Endodermal cell (in vitro differentiated cells): Measurements from ENCODE around the gene GATA2. TPM values are rescaled to one million over a fixed set of nuclear protein-coding genes. Genes with fewer than 3 reads are reported as not detected.

Experiments used
- DNase-seq: peaks from one replicate; pipeline ENCODE4 v3.0.0-alpha.2; 2017
- H3K27ac ChIP-seq: 2 replicates; pipeline ENCODE4 v1.5.1; 2013; ENCODE audit warnings: mild to moderate bottlenecking, low read depth, low read length, moderate library complexity
- H3K27me3 ChIP-seq: 2 replicates; pipeline ENCODE4 v1.6.1; 2013; ENCODE audit warnings: mild to moderate bottlenecking, low read length, moderate library complexity; ENCODE audit not compliant: insufficient read depth, control insufficient read depth, poor library complexity, severe bottlenecking
- H3K36me3 ChIP-seq: 2 replicates; pipeline ENCODE4 v1.7.0; 2013; ENCODE audit warnings: mild to moderate bottlenecking, low read length, moderate library complexity; ENCODE audit not compliant: control insufficient read depth, insufficient read depth
- H3K4me1 ChIP-seq: one replicate; pipeline ENCODE4 v1.7.0; 2013; ENCODE audit warnings: low read length; ENCODE audit not compliant: control insufficient read depth, insufficient read depth
- H3K4me3 ChIP-seq: 2 replicates; pipeline ENCODE4 v1.5.1; 2013; ENCODE audit warnings: mild to moderate bottlenecking, low read length, moderate library complexity
- H3K9ac ChIP-seq: 2 replicates; pipeline ENCODE4 v1.6.1; 2013; ENCODE audit warnings: mild to moderate bottlenecking, low read length, moderate library complexity; ENCODE audit not compliant: poor library complexity, severe bottlenecking; ENCODE audit errors: extremely low read depth
- H3K9me3 ChIP-seq: 2 replicates; pipeline ENCODE4 v1.6.1; 2013; ENCODE audit warnings: mild to moderate bottlenecking, low read length, moderate library complexity; ENCODE audit not compliant: control insufficient read depth
- H3K27ac Mint-ChIP-seq: 2 replicates; pipeline ENCODE4 v1.8.0; 2020; ENCODE audit warnings: mixed read lengths
- H3K27me3 Mint-ChIP-seq: 2 replicates; pipeline ENCODE4 v1.8.0; 2021; ENCODE audit warnings: mild to moderate bottlenecking, mixed read lengths; ENCODE audit not compliant: insufficient read depth
- H3K36me3 Mint-ChIP-seq: 2 replicates; pipeline ENCODE4 v1.8.0; 2020; ENCODE audit warnings: low read depth, mixed read lengths
- H3K4me1 Mint-ChIP-seq: 2 replicates; pipeline ENCODE4 v1.8.0; 2020; ENCODE audit warnings: mixed read lengths
- H3K4me3 Mint-ChIP-seq: 2 replicates; pipeline ENCODE4 v1.8.0; 2020; ENCODE audit warnings: mild to moderate bottlenecking, moderate library complexity, mixed read lengths
- H3K9me3 Mint-ChIP-seq: 2 replicates; pipeline ENCODE4 v1.8.0; 2020; ENCODE audit warnings: mild to moderate bottlenecking, mixed read lengths
- CTCF ChIP-seq: fragments of 200-600 bp; sonication (generic); conservative IDR thresholded peaks from 2 replicates; pipeline ENCODE4 v1.5.0; 2021; ENCODE audit warnings: antibody characterized with exemption, mild to moderate bottlenecking
- WGBS, 2 experiments: methylation state at CpG; one replicate each; pipeline versions ENCODE4 v1.1.5 to v1.1.7; 2013; ENCODE audit warnings: missing lambda C conversion rate in 2 of 2, mixed read lengths in 1 of 2; ENCODE audit not compliant: insufficient coverage in 1 of 2, insufficient read length in 1 of 2; 5-methylcytosine and 5-hydroxymethylcytosine counted together
- total RNA-seq, 2 donors: library from RNA; stranded (reverse); fragmentation: NEBNext Ultra II Directional in 1 of 2; extraction: Animal tissue kit (Norgen Biotek cat#: 25700) in 1 of 2; gene quantifications; 2 replicates in 1 of 2; 3 replicates in 1 of 2; pipeline ENCODE4 v1.2.1, GENCODE V29; 2021

Gene GATA2
- total RNA-seq, 2 donors from 2014 or later = 1.2 to 1.6 TPM

GRCh38 chr3:128456776-128457715, 36.0 kb downstream of the GATA2 start:
- Histone ChIP-seq H3K4me3 (no peak overlapping the region), H3K27ac (no peak overlapping the region), H3K36me3 (no peaks in the 10 kb centered on the region), H3K9ac (no peak overlapping the region), H3K9me3 (no peaks in the 10 kb centered on the region), H3K4me1 (peaks cover 4% of the 10 kb centered on the region), H3K27me3 (peaks cover 19% of the 10 kb centered on the region)
- Mint-ChIP-seq H3K27ac (no peak overlapping the region), H3K36me3 (no peaks in the 10 kb centered on the region), H3K4me1 (peaks cover 7% of the 10 kb centered on the region), H3K9me3 (no peaks in the 10 kb centered on the region), H3K27me3 (peaks cover 77% of the 10 kb centered on the region), H3K4me3 (no peak overlapping the region)
- 71 to 86% methylated on average over 7 to 27 of the region's 27 CpGs for WGBS, 2 experiments
- TF ChIP-seq CTCF = peak; percentile 43
- peak; percentile 62 for DNase-seq

- Mint-ChIP-seq H3K4me1 (peaks cover 7% of the 10 kb centered on the region), H3K36me3 (no peaks in the 10 kb centered on the region), H3K9me3 (no peaks in the 10 kb centered on the region), H3K27ac (no peak overlapping the region), H3K4me3 (no peak overlapping the region), H3K27me3 (peaks cover 81% of the 10 kb centered on the region)
- WGBS, 2 experiments = 89 to 92% methylated on average over 11 to 16 of the region's 16 CpGs
- no peak overlapping the region for H3K4me3 ChIP-seq
- H3K36me3 ChIP-seq = no peaks in the 10 kb centered on the region
- no peak overlapping the region for H3K9ac ChIP-seq
- H3K27me3 ChIP-seq = peaks cover 28% of the 10 kb centered on the region
- H3K4me1 ChIP-seq = peaks cover 4% of the 10 kb centered on the region
- TF ChIP-seq CTCF = no peak
- no peaks in the 10 kb centered on the region for H3K9me3 ChIP-seq
- no peak overlapping the region for H3K27ac ChIP-seq
- DNase-seq = no peak
Measured at GRCh38 chr3:128455786-128456748, 36.9 kb downstream of the GATA2 start.

GRCh38 chr3:128455116-128455515, 37.9 kb downstream of the GATA2 start:
- Histone ChIP-seq H3K4me3 (no peak overlapping the region), H3K36me3 (no peaks in the 10 kb centered on the region), H3K27ac (no peak overlapping the region), H3K9me3 (no peaks in the 10 kb centered on the region), H3K27me3 (peaks cover 38% of the 10 kb centered on the region), H3K4me1 (peaks cover 4% of the 10 kb centered on the region), H3K9ac (no peak overlapping the region)
- no peak for DNase-seq
- no peak overlapping the region for H3K4me3 Mint-ChIP-seq
- no peak overlapping the region for H3K27ac Mint-ChIP-seq
- peaks cover 84% of the 10 kb centered on the region for H3K27me3 Mint-ChIP-seq
- no peak for TF ChIP-seq CTCF
- 75 to 100% methylated on average over 1 to 5 of the region's 5 CpGs for WGBS, 2 experiments
- H3K9me3 Mint-ChIP-seq = no peaks in the 10 kb centered on the region
- peaks cover 7% of the 10 kb centered on the region for H3K4me1 Mint-ChIP-seq
- H3K36me3 Mint-ChIP-seq = no peaks in the 10 kb centered on the region
